Brain microvascular endothelial cell (primary cell): ENCODE results near the gene KISS1R.

Experiments used
- DNase-seq: peaks from one replicate; pipeline ENCODE4 v3.0.0-alpha.2; 2020
- H3K27ac ChIP-seq: fragments of 250-450 bp; sonication (Bioruptor Pico); 2 replicates; pipeline ENCODE4 v1.5.1; 2020; ENCODE audit warnings: mild to moderate bottlenecking, moderate library complexity
- H3K27me3 ChIP-seq: fragments of 250-450 bp; sonication (Bioruptor Pico); replicated peaks from 2 replicates; pipeline ENCODE4 v1.5.1; 2020; ENCODE audit warnings: mild to moderate bottlenecking
- H3K36me3 ChIP-seq: fragments of 250-450 bp; sonication (Bioruptor Pico); replicated peaks from 2 replicates; pipeline ENCODE4 v1.5.1; 2020; ENCODE audit warnings: mild to moderate bottlenecking
- H3K4me3 ChIP-seq: 2 replicates; pipeline ENCODE4 v1.5.1; 2011; ENCODE audit warnings: low read depth, mild to moderate bottlenecking, control low read depth, low read length, moderate library complexity
- in situ Hi-C: cut with HindIII; loops from 2 replicates; pipeline ENCODE4 v1.10.0; 2017; ENCODE audit warnings: low sequenced_read_pairs, low pct_ligation_motif_present
- TF ChIP-seq, protein P1 (sequence below): IDR thresholded peaks from 2 replicates; pipeline ENCODE4 v1.5.1; 2011; ENCODE audit warnings: low read depth, mild to moderate bottlenecking, moderate library complexity, low read length, control low read depth, inconsistent platforms; ENCODE audit errors: missing control alignments

Gene KISS1R

DNA sequence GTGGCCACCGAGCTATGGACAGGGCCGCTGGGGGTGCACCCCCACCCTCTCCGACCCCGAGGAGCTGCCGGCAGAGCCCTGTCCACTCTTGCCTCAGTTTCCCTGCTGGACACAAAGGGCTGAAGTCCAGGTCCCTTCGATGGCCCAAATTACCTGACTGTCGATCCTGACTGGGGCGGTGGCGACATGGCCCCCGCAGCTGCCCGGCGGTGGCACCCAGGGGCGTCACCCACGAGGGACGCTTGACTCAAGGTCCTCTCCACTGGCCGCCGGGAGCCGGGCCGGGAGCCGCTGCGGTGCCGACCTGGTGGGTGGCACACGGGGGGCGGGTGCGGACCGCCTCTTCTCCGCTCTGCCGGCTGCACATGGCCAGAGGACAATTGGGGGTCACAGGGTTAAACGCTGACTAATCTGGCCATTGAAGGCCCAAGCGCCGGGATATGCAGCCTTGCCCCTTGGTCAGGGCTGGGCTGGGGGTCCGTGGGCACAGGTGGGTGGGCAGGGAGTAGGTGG is 25.1 kb downstream of the KISS1R start:
- TF ChIP-seq, protein P1, sequence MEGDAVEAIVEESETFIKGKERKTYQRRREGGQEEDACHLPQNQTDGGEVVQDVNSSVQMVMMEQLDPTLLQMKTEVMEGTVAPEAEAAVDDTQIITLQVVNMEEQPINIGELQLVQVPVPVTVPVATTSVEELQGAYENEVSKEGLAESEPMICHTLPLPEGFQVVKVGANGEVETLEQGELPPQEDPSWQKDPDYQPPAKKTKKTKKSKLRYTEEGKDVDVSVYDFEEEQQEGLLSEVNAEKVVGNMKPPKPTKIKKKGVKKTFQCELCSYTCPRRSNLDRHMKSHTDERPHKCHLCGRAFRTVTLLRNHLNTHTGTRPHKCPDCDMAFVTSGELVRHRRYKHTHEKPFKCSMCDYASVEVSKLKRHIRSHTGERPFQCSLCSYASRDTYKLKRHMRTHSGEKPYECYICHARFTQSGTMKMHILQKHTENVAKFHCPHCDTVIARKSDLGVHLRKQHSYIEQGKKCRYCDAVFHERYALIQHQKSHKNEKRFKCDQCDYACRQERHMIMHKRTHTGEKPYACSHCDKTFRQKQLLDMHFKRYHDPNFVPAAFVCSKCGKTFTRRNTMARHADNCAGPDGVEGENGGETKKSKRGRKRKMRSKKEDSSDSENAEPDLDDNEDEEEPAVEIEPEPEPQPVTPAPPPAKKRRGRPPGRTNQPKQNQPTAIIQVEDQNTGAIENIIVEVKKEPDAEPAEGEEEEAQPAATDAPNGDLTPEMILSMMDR: no peak
- Histone ChIP-seq H3K27me3 (no peaks in the 10 kb centered on the region), H3K27ac (no peak overlapping the region), H3K4me3 (no peak overlapping the region), H3K36me3 (peaks cover 15% of the 10 kb centered on the region)
- in situ Hi-C loops: no loop called here
- DNase-seq: no peak

DNA sequence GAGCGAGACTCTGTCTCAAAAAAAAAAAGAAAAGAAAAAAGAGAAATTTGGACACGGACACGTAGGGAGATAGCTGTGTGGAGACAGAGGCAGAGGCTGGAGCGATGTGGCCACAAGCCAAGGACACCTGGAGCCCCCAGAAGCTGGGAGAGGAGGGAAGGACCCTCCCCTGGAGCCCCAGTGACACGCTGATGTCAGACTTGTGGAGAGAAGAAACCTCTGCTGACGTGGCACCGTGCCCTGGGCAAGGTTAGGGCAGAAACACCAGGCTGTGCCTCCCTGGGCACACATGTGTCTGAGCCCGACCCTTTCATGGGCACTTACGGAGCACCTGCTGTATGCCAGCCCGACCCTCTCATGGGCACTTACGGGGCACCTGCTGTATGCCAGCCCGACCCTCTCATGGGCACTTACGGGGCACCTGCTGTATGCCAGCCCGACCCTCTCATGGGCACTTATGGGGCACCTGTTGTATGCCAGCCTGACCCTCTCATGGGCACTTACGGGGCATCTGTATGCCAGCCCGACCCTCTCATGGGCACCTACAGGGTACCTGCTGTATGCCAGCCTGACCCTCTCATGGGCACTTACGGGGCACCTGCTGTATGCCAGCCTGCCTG is 26.5 kb downstream of the KISS1R start:
- in situ Hi-C loops: no loop called here
- peaks cover 12% of the 10 kb centered on the region for H3K36me3 ChIP-seq
- no peak for DNase-seq
- H3K27ac ChIP-seq: no peak overlapping the region
- TF ChIP-seq, protein P1: no peak
- H3K4me3 ChIP-seq: no peak overlapping the region
- no peaks in the 10 kb centered on the region for H3K27me3 ChIP-seq

DNA sequence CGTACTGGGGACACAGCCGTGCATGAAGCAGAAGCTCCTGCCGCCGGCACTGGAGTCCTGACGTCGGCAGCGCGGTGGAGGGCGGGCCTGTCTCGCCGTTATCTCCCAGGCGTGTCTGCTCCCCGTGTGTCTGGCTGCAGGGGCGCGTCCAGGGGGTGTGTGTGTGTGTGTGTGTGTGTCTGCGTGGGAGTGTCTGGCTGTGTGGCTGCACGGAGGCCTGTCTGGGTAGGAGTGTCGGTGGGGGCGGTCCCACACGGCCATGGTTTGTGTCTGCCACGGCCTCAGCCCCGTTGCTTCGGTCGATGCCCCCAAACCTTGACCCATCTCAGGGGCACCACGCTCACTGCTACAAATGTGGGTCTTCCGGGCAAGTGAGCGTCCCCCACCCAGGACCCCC is 27.0 kb downstream of the KISS1R start:
- no peak for DNase-seq
- Histone ChIP-seq H3K4me3 (no peak overlapping the region), H3K27me3 (no peaks in the 10 kb centered on the region), H3K36me3 (peaks cover 11% of the 10 kb centered on the region), H3K27ac (no peak overlapping the region)
- TF ChIP-seq, protein P1: no peak
- in situ Hi-C loops: no loop called here

DNA sequence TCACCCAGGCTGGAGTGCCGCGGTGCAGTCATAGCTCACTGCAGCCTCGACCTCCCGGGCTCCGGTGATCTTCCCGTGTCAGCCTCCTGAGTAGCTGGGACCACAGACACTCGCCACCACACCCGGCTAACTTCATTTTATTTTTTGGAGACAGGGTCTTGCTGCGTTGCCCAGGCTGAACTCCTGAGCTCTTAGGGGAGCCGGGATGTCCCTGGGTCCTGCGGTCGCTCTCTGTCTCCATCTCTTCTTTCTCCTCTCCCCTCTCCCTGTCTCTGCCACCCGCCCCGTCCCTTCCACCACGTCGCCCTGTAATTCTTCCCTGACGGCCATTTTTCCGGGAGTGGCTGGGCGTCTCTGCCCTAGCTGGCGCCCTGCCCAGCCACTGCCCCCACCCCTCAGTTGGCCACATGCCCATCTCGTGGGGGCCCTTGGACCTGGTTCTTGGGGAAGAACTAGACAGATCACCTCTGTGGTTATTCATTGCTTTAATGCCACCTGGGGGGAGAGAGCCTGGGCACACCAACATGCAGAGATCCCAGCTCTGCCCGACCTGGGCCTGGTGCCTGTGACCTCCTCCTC is 27.6 kb downstream of the KISS1R start:
- H3K4me3 ChIP-seq: no peak overlapping the region
- peaks cover 6% of the 10 kb centered on the region for H3K36me3 ChIP-seq
- TF ChIP-seq, protein P1: no peak
- in situ Hi-C loops: no loop called here
- no peak overlapping the region for H3K27ac ChIP-seq
- H3K27me3 ChIP-seq: no peaks in the 10 kb centered on the region
- no peak for DNase-seq

DNA sequence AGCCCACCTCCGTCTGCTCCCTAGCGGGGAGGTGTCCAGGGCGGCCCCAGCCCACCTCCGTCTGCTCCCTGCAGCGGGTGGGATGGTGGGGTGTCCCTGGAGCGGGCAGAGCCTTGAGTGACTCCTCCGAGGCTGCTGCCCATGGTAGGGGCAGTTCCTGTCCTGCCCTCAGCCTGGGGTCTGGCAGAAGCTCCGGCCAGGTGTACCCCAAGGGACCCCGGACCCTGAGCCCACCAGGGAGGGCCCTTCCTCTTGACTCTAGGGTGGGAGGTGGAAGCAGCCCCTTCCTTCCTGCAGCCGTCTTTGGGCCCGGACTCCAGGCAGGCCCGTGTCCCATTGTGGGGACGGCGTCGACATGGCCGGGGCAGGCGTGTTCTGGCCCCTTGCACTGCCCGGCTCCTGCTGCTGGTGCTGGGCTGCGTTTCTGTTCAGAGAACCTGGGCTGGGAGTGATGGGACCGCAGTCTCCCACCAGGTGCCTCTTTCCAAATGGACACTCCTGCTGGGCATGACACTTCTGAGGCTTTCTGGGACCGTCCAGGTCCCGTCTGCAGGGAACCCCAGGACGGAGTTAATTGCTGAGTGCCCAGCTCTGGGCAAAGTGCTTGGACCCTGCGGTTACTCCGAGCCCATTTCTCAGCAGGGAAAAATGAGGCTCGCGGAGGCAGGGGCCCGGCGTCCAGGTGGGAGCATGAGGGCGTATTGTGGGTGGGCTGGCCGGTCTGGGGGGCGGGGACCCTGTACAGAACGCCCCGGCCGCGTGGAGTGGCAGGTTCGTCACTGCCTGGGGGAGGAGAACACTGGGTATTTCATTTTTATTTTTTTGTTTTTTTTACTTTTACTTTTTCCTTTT is 28.5 kb downstream of the KISS1R start:
- in situ Hi-C loops: no loop called here
- peaks cover 6% of the 10 kb centered on the region for H3K36me3 ChIP-seq
- no peak overlapping the region for H3K4me3 ChIP-seq
- no peak for DNase-seq
- no peaks in the 10 kb centered on the region for H3K27me3 ChIP-seq
- TF ChIP-seq, protein P1: no peak
- H3K27ac ChIP-seq: no peak overlapping the region
